T-helper 2 cell treated with Interferon-gamma antibody and Interleukin-4, amounts not matched to agents 5 μg/mL and 100 μg/mL, for 36 hours (primary cell): ENCODE data around the gene SLC25A15.
A peak's percentile ranks its signal among the peaks of the same experiment; 100 is the strongest.

Experiments used
- DNase-seq: peaks from one replicate; pipeline ENCODE4 v3.0.0; 2021; ENCODE audit warnings: low spot score
- H3K27ac Mint-ChIP-seq: one replicate; pipeline ENCODE4 v1.8.0; 2021; ENCODE audit warnings: mild to moderate bottlenecking, mixed read lengths
- H3K27me3 Mint-ChIP-seq: one replicate; pipeline ENCODE4 v1.8.0; 2021; ENCODE audit warnings: low read depth, mixed read lengths
- H3K36me3 Mint-ChIP-seq: one replicate; pipeline ENCODE4 v1.8.0; 2021; ENCODE audit warnings: low read depth, mixed read lengths
- H3K4me1 Mint-ChIP-seq: one replicate; pipeline ENCODE4 v1.8.0; 2021; ENCODE audit warnings: low read depth, mixed read lengths
- H3K4me3 Mint-ChIP-seq: one replicate; pipeline ENCODE4 v1.8.0; 2022; ENCODE audit warnings: mild to moderate bottlenecking, moderate library complexity, mixed read lengths
- H3K9me3 Mint-ChIP-seq: one replicate; pipeline ENCODE4 v1.8.0; 2021; ENCODE audit warnings: mixed read lengths

Gene SLC25A15

DNA sequence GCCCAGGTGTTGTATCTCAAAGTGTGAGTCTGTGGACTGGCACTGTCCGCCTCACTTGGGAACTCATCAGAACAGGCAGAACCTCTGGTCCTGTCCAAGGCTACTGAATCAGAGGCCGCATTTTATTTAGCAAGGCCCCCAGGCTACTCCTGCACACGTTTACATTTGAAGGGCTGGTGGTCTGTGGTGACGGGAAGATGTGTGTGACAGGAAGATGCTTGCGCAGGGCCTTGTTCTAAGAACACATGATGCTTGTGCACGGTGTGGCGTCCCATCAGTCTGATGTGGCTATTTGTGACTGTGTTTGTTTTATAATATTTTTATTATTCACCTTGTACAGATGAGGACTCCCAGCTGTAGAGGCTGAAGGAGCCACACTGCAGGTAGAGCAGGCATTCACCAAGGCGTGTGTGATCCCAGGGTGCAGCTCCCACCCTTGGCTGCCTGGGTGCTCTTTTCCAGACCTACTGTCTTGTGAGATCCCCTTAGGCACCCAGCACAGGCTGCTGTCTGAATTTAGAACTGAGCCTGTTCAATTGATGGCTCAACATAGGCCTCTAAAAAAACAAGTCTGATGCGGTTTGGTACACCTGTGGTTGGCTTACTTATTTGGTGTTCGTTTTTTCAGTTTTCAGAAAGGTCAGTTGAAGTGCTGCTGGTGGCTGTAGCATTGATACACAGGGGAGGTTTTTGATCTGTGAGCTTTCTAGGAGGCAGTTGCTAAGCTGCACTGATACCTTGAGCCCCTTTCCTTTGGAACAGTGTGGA lies 3.1 kb downstream of the SLC25A15 start:
- Mint-ChIP-seq H3K4me3 (no peak overlapping the region), H3K36me3 (peaks cover 4% of the 10 kb centered on the region), H3K27me3 (no peaks in the 10 kb centered on the region), H3K9me3 (no peaks in the 10 kb centered on the region), H3K27ac (peak overlapping the region; percentile 1), H3K4me1 (peaks cover 13% of the 10 kb centered on the region)
- no peak for DNase-seq

DNA sequence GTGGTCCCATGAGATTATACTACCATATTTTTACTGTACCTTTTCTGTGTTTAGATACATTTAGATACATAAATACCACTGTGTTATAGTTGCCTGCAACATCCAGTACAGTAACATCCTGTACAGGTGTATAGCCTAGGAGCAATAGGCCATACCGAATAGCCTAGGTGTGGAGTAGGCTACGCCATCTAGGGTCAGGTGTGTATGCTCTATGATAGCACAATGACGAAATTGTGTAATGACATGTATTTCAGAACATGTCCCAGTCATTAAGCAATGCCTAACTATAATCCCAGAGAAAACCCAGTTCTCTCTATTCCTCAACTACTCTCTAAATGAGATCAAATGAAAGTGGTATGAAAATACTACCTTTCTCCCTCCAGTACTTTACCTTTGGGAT lies 3.9 kb downstream of the SLC25A15 start:
- H3K4me3 Mint-ChIP-seq, result no peak overlapping the region
- no peak overlapping the region for H3K27ac Mint-ChIP-seq
- no peaks in the 10 kb centered on the region for H3K27me3 Mint-ChIP-seq
- H3K9me3 Mint-ChIP-seq, result no peaks in the 10 kb centered on the region
- peaks cover 4% of the 10 kb centered on the region for H3K36me3 Mint-ChIP-seq
- no peak for DNase-seq
- H3K4me1 Mint-ChIP-seq, result peaks cover 8% of the 10 kb centered on the region

DNA sequence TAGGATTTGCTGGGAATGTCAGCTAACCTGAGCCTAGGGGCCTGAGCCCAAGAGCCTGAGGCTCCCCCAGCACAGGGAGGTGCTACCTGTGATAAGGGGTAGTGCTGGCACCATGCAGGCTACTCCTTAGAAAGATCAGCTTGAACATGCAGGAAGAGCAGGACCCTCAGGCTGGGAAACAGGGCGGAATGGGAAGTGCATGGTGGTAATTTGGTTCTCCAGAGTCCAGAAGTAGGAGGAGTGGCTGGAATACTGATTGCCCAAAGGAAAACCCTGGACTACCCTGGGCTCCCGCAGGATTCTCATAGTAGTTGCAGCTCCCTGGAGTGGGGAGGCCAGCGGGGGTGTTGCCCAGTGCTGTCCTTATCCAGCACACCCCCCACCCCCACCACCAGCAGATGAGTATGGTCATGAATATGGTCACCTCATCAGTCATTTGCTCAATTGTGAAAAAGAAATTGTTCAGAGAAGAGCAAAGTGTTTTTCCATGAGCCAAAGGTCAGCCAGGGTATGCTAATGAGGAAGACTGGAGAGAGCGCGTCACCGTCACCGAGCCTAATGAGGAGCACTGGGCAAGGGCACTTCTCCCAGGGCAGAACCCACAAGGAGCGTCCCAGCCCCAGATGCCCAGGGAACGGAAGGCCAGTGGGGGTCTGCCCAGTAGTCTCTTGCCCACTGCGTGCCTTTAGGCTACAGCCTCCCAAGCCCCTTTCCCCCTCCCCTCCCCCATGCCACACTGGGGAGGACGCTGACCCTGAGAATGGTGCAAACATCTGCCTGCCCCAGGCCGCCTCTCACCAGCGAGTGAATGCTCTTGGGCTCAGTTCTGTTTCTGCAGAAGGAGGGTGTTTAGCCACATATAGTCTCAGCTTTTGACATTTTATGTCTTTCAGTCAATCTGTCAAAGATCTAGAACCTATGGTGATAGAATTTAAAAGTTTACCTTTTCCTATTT lies 5.3 kb downstream of the SLC25A15 start:
- H3K4me3 Mint-ChIP-seq, result no peak overlapping the region
- H3K36me3 Mint-ChIP-seq, result peaks cover 10% of the 10 kb centered on the region
- no peaks in the 10 kb centered on the region for H3K9me3 Mint-ChIP-seq
- peaks cover 11% of the 10 kb centered on the region for H3K4me1 Mint-ChIP-seq
- DNase-seq, result no peak
- H3K27ac Mint-ChIP-seq, result no peak overlapping the region
- H3K27me3 Mint-ChIP-seq, result no peaks in the 10 kb centered on the region

DNA sequence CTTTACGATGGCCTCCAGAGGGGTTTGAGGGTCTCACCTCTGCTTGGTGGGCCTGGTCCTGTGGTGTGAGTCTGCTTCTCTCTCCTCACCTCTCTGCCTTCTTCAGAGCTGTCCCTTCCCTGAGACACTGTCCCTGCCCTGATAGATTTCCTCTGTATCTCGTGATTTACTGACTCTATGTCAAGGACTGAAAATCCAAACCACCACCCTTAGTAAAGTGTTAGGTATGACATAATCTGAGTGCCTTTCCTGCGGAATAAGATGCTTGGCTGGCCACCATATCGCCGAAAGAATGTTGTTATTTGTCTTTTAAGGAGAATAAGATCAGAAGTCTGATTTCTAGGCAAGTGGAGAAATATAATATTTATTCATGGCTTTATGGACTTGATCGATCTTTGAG lies 7.2 kb downstream of the SLC25A15 start:
- Mint-ChIP-seq H3K27me3 (no peaks in the 10 kb centered on the region), H3K27ac (peak overlapping the region; percentile 9), H3K4me1 (peaks cover 11% of the 10 kb centered on the region), H3K4me3 (no peak overlapping the region), H3K36me3 (peaks cover 13% of the 10 kb centered on the region), H3K9me3 (no peaks in the 10 kb centered on the region)
- no peak for DNase-seq

DNA sequence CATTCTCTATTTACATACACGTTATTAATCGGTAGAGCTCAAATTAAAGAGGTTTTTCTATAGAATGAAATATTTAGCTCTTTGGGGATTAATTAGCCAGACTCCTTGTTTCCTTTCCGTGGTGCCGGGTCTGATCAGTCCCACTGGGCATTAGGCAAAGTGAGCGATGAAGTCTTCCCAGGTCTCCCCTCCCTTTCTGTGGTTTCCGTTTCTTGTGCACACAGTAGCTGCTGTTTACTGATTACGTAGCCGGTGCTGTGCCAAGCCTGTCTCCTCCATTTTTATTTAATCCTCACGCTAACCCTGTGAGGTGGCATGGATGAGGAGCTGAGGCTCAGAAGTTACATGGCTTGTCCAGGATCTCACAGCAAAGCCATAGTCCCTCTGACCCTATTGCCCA lies 9.0 kb downstream of the SLC25A15 start:
- no peaks in the 10 kb centered on the region for H3K9me3 Mint-ChIP-seq
- H3K4me1 Mint-ChIP-seq, result peaks cover 7% of the 10 kb centered on the region
- peak overlapping the region; percentile 65 for H3K4me3 Mint-ChIP-seq
- no peak for DNase-seq
- no peaks in the 10 kb centered on the region for H3K27me3 Mint-ChIP-seq
- peak overlapping the region; percentile 88 for H3K27ac Mint-ChIP-seq
- peaks cover 15% of the 10 kb centered on the region for H3K36me3 Mint-ChIP-seq

DNA sequence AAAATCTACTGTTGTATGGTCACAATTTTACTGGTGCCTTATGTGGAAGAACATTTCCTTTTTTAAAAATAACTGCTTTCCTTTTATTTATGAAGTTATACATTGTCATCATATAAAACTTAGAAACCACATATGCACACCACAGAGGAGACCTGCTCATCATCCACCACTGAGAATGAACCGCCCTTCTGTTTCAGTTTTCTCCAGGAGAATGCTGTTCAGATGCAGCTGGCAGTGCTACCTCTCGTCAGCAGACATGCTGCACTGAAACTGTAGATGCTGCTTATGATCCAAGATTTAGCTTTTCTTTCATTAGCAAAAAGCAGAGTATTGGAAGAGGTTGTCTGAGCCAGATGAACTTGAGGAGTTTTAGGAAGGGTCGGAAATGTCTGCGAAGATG lies 10.1 kb downstream of the SLC25A15 start:
- H3K9me3 Mint-ChIP-seq, result no peaks in the 10 kb centered on the region
- H3K27ac Mint-ChIP-seq, result no peak overlapping the region
- peaks cover 20% of the 10 kb centered on the region for H3K36me3 Mint-ChIP-seq
- DNase-seq, result no peak
- peaks cover 7% of the 10 kb centered on the region for H3K4me1 Mint-ChIP-seq
- peak overlapping the region; percentile 36 for H3K4me3 Mint-ChIP-seq
- H3K27me3 Mint-ChIP-seq, result no peaks in the 10 kb centered on the region

DNA sequence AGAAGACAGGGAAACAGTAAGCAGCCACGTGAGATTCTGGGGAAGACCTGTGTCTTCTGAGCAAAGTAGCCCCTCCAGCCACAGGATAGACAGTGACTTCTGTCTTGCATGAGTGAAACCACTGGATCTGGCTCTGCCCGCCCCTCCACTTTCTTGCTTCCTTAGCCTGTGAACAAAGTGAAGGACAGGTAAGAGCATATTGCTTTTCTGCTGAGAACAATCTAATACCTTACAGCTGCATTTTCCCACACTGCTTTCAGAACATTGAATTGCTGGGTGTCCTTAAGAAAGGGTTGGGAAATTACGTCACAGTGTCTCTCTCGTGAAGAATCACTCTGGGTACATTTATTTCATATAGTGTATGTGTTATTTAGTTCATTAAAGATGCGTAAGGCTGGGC lies 11.1 kb downstream of the SLC25A15 start:
- DNase-seq, result no peak
- Mint-ChIP-seq H3K27me3 (no peaks in the 10 kb centered on the region), H3K27ac (no peak overlapping the region), H3K4me3 (no peak overlapping the region), H3K4me1 (peaks cover 7% of the 10 kb centered on the region), H3K9me3 (no peaks in the 10 kb centered on the region), H3K36me3 (peaks cover 22% of the 10 kb centered on the region)

DNA sequence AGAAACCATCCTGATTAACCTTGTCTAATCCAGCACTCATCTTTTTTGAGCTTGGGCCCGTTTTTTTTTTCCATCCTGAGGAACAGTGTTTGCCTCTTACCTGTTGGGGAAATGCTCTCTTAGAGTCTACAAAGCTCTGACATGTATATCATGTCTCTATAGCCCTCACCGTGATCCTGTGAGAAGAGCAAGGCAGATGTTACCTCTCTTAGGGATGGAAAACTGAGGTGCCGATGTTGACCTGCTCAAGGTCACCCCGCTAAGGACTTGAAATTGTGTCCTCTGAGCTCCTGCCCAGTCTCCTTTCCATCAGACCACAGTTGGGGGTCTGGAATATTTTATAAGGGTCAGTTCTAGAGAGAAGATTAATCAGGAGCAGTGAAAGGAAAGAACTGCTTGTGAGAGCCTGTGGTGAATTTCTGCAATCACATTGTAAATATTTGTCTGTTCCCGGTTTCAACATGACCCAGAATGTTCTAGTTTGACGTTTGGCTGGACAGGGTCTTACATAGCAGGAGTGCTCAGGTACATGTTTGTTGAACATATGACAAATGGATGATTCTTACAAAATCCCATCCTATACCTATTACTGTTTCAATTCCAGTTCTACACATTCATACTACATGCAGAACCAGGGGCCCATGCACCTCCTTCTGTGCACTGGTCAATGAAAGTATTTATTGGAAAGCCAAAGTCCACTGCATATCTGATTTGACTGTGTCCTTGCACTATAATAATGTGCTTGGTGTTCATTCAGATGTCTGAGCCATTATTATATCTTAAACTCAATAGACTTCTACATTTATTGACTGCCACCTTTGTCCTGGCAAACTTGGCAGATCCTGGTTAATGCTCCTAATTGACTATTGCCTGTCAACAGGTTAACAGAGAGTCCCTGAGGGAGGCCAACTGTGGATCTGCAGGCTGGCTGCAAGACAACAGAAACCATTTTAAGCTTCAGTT lies 12.1 kb downstream of the SLC25A15 start:
- Mint-ChIP-seq H3K27ac (no peak overlapping the region), H3K4me1 (peaks cover 7% of the 10 kb centered on the region), H3K4me3 (no peak overlapping the region), H3K36me3 (peaks cover 23% of the 10 kb centered on the region), H3K9me3 (no peaks in the 10 kb centered on the region), H3K27me3 (no peaks in the 10 kb centered on the region)
- no peak for DNase-seq

DNA sequence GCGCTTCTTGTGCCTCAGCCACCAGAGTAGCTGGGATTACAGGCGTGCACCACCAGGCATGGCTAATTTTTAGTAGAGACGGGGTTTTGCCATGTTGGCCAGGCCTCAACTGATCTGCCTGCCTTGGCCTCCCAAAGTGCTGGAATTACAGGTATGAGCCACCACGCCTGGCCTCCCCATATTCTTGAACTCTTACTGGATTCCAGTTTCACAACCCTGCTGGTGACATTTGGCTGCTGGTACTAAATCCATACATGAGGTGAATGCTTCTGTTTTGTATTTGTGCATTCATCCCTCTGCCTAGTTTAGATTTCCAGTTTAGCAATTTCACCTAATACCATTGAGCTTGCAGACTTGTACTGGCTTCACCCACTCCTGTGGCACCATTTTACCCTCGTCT lies 13.9 kb downstream of the SLC25A15 start:
- no peaks in the 10 kb centered on the region for H3K9me3 Mint-ChIP-seq
- no peak overlapping the region for H3K4me3 Mint-ChIP-seq
- H3K27ac Mint-ChIP-seq, result no peak overlapping the region
- no peaks in the 10 kb centered on the region for H3K27me3 Mint-ChIP-seq
- peaks cover 27% of the 10 kb centered on the region for H3K36me3 Mint-ChIP-seq
- DNase-seq, result no peak
- H3K4me1 Mint-ChIP-seq, result peaks cover 7% of the 10 kb centered on the region

DNA sequence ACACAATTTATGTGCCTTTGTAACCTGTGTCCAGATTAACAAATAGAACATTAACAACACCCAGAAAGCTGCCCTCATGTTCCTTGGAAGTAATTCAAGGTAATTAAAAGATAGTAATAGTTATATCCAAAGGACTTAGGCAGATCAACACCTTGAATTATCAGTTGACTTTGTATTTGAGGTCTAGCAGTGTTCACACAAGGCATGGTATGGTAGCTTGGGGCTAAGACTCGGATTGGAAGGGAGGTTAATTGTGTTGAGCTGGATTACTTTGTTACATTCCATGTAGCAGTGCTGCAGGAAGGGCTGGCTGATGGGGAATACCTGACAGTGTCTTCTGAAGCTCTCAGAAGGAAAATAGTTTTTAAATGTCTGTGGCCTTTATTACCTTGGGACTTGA lies 16.8 kb downstream of the SLC25A15 start:
- no peak for DNase-seq
- Mint-ChIP-seq H3K27ac (no peak overlapping the region), H3K4me3 (no peak overlapping the region), H3K36me3 (peaks cover 26% of the 10 kb centered on the region), H3K4me1 (no peaks in the 10 kb centered on the region), H3K27me3 (no peaks in the 10 kb centered on the region), H3K9me3 (no peaks in the 10 kb centered on the region)

DNA sequence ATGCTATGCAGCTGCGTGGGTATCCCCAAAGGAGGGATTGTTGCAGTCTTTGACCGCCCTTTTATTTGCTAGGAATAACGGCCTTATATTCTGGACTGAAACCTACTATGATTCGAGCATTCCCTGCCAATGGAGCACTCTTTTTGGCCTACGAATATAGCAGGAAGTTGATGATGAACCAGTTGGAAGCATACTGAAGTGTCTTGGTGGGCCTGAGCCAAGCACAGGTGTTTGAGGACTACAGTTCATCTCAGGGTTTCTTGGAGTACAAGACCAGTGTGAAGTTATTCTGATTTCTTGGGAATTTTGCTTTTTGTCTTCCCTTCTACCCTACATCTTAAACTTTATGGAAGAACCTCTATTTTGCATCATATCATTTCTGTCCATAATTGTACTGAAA lies 20.1 kb downstream of the SLC25A15 start:
- peaks cover 2% of the 10 kb centered on the region for H3K4me1 Mint-ChIP-seq
- peaks cover 22% of the 10 kb centered on the region for H3K36me3 Mint-ChIP-seq

DNA sequence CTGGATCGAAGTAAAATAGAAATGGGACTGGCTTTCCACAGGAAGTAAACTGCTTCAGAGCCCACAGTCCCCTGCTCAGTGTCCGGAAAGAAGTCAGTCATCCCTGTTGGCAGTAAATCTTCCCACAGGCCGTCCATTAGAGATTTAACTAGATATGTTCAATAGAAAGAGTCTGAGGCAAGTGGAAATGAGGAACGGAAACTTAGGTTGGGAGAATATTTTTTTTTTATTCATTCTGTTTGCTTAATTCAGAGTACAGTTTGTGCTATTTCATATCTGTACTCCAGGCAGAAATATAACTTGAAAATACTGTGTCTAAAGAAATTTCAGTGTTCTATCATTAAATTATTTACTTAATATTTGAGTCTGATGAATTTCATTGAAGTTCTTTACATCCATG lies 22.7 kb downstream of the SLC25A15 start:
- Mint-ChIP-seq H3K27me3 (no peaks in the 10 kb centered on the region), H3K4me1 (peaks cover 2% of the 10 kb centered on the region), H3K27ac (no peak overlapping the region), H3K36me3 (peaks cover 18% of the 10 kb centered on the region), H3K9me3 (no peaks in the 10 kb centered on the region), H3K4me3 (no peak overlapping the region)
- no peak for DNase-seq

More for the DNA sequence above, 20.1 kb downstream of the SLC25A15 start:
- H3K4me3 Mint-ChIP-seq, result no peak overlapping the region
- H3K27me3 Mint-ChIP-seq, result no peaks in the 10 kb centered on the region
- DNase-seq, result no peak
- H3K27ac Mint-ChIP-seq, result no peak overlapping the region
- H3K9me3 Mint-ChIP-seq, result no peaks in the 10 kb centered on the region

DNA sequence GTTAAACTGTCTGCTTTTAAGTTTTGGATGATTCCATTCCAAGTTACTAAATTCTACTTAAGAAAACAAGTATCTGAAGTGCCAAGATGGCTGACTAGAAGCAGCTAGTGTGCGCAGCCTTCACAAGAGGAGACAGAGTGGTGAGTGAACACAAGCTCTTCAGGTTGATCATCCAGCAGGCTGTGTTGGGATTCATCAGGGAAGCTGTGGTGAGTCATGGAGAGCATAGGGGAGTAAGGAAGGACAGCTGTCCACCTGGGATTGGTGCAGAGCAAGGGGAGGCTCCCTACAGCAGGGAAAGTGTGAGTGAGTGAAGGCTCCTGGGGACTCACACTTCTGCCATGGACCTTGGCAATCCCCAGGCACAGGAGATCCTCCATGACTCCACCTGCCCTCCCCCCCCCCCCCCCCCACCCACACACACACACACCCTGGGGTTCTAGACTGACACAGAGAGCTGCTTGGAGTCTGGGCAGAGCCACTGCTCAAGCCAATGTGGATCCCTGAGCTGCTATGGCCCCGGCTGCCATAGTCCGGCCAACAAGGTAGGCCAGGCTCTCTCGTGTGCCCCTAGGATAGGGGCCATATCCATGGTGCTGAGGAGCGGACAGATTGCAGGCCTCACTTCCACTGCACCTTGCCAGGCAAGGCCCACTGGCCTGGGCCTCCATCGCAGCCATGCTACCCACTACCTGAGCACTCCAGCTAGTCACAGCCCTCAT lies 23.5 kb downstream of the SLC25A15 start:
- Mint-ChIP-seq H3K9me3 (no peaks in the 10 kb centered on the region), H3K4me3 (no peak overlapping the region), H3K36me3 (peaks cover 15% of the 10 kb centered on the region), H3K27me3 (no peaks in the 10 kb centered on the region), H3K4me1 (peaks cover 2% of the 10 kb centered on the region), H3K27ac (no peak overlapping the region)
- DNase-seq, result no peak
